ENCODE measurements around the gene CDH13. TPM values are rescaled to one million over a fixed set of nuclear protein-coding genes. Genes with fewer than 3 reads are reported as not detected.

CDH13 gene
- total RNA-seq, 2 experiments from 2014 or later = not detected

DNA sequence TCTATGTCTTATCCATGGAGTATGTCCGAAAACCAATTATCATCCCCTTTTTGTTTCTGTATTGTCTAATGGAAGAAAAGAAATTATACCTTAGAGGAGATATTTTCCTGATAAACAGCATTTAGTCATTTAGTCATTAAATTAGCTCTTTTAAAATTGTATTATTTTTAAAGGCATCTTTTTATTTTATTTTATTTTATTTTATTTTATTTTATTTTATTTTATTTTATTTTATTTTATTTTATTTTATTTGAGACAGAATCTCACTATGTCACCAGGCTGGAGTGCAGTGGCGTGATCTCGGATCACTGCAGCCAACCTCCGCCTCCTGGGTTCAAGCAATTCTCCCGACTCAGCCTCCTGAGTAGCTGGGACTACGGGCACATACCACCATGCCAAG lies 559.1 kb downstream of the CDH13 start:
- Histone ChIP-seq H3K9me3 (ENCODE audit: low read length) (no peaks in the 10 kb centered on the region), H3K4me1 (ENCODE audit: insufficient read depth, low read length, poor library complexity, severe bottlenecking) (no peaks in the 10 kb centered on the region), H3K4me3 (ENCODE audit: low read depth, low read length, poor library complexity, severe bottlenecking) (no peak overlapping the region), H3K9me2 (ENCODE audit: insufficient read depth, low read length) (no peaks in the 10 kb centered on the region), H4K20me1 (ENCODE audit: insufficient read depth, low read length) (no peaks in the 10 kb centered on the region), H2AFZ (ENCODE audit: low read length) (no peak overlapping the region), H3K27ac (ENCODE audit: low read depth, low read length, poor library complexity, severe bottlenecking) (no peak overlapping the region), H3K4me2 (ENCODE audit: low read length) (no peak overlapping the region), H3K79me2 (ENCODE audit: insufficient read depth, low read depth, low read length) (no peaks in the 10 kb centered on the region), H3K36me3 (ENCODE audit: insufficient read depth, low read length) (no peaks in the 10 kb centered on the region)
- CTCF ChIA-PET (ENCODE audit: unreplicated experiment) = no interaction called here
- TF ChIP-seq EZH2phosphoT487 (IDR thresholded peaks at IDR 0.05; ENCODE audit: borderline replicate concordance, low read depth, low read length) = no peak
- TF ChIP-seq, protein P1, sequence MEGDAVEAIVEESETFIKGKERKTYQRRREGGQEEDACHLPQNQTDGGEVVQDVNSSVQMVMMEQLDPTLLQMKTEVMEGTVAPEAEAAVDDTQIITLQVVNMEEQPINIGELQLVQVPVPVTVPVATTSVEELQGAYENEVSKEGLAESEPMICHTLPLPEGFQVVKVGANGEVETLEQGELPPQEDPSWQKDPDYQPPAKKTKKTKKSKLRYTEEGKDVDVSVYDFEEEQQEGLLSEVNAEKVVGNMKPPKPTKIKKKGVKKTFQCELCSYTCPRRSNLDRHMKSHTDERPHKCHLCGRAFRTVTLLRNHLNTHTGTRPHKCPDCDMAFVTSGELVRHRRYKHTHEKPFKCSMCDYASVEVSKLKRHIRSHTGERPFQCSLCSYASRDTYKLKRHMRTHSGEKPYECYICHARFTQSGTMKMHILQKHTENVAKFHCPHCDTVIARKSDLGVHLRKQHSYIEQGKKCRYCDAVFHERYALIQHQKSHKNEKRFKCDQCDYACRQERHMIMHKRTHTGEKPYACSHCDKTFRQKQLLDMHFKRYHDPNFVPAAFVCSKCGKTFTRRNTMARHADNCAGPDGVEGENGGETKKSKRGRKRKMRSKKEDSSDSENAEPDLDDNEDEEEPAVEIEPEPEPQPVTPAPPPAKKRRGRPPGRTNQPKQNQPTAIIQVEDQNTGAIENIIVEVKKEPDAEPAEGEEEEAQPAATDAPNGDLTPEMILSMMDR (conservative IDR thresholded peaks at IDR 0.05; ENCODE audit: low read length) = no peak
- POLR2A ChIA-PET = no interaction called here
- no peak for DNase-seq (ENCODE audit: low spot score)
- intact Hi-C loops (cut with micrococcal nuclease; ENCODE audit: unreplicated experiment) = no loop called here
- no TSS peak for BruUV-seq (replicated peaks)

DNA sequence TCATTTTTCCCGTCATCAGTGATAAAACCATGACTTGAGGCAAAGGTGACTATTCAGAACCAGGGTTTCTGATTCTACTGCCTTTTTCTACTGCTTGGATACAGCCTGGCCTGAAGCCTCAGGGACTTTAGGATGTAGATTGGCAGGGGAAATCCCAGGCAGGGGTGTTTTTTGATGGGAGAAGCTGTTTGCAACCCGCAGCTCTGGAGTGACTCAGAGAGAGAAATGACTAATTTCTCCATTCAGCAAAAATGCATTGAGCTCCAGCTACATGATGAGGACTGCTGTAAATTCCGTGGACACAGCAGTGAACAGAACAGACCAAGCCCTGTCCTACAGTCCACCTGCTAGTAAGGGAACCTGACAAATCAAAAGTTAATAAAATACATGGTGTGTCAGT lies 560.6 kb downstream of the CDH13 start:
- Histone ChIP-seq H3K27ac (ENCODE audit: low read depth, low read length, poor library complexity, severe bottlenecking) (no peak overlapping the region), H4K20me1 (ENCODE audit: insufficient read depth, low read length) (no peaks in the 10 kb centered on the region), H3K79me2 (ENCODE audit: insufficient read depth, low read depth, low read length) (no peaks in the 10 kb centered on the region), H3K9me2 (ENCODE audit: insufficient read depth, low read length) (no peaks in the 10 kb centered on the region), H3K4me2 (ENCODE audit: low read length) (no peak overlapping the region), H2AFZ (ENCODE audit: low read length) (no peak overlapping the region), H3K9me3 (ENCODE audit: low read length) (no peaks in the 10 kb centered on the region), H3K4me3 (ENCODE audit: low read depth, low read length, poor library complexity, severe bottlenecking) (no peak overlapping the region), H3K36me3 (ENCODE audit: insufficient read depth, low read length) (no peaks in the 10 kb centered on the region), H3K4me1 (ENCODE audit: insufficient read depth, low read length, poor library complexity, severe bottlenecking) (no peaks in the 10 kb centered on the region)
- intact Hi-C loops (cut with micrococcal nuclease; ENCODE audit: unreplicated experiment) = no loop called here
- BruUV-seq (replicated peaks) = no TSS peak
- CTCF ChIA-PET (ENCODE audit: unreplicated experiment) = no interaction called here
- TF ChIP-seq, protein P1 (conservative IDR thresholded peaks at IDR 0.05; ENCODE audit: low read length) = no peak
- no peak for TF ChIP-seq EZH2phosphoT487 (IDR thresholded peaks at IDR 0.05; ENCODE audit: borderline replicate concordance, low read depth, low read length)
- no peak for DNase-seq (ENCODE audit: low spot score)
- POLR2A ChIA-PET = interaction anchor here (0.6 kb wide), 1 partner anchor 28 kb away, joined by 3 read pairs; no protein-coding TSS in a partner anchor

DNA sequence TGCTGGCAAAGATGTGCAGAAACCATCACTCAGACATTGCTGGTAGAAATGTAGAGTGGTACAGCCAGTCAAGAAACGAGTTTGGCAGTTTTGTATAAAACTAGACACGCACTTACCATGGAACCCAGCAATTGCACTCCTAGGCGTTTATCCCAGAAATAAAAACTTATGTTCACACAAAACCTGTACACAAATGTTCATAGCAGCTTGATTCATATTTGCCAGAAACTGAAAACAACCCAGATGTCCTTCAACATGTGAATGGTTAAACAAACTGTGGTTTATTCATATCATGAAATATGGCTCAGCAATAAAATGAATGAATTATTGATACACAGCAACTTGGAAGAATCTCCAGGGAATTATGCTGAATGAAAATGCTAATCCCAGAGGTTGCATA lies 570.0 kb downstream of the CDH13 start:
- peaks cover 5% of the 10 kb centered on the region; the same call in 1 of the 2 replicates for H3K9me3 ChIP-seq (ENCODE audit: low read length)
- no peak for TF ChIP-seq EZH2phosphoT487 (IDR thresholded peaks at IDR 0.05; ENCODE audit: borderline replicate concordance, low read depth, low read length)
- TF ChIP-seq, protein P1 (conservative IDR thresholded peaks at IDR 0.05; ENCODE audit: low read length) = no peak
- no peaks in the 10 kb centered on the region for H3K4me1 ChIP-seq (ENCODE audit: insufficient read depth, low read length, poor library complexity, severe bottlenecking)
- no peak overlapping the region for H2AFZ ChIP-seq (ENCODE audit: low read length)
- H3K36me3 ChIP-seq (ENCODE audit: insufficient read depth, low read length) = no peaks in the 10 kb centered on the region
- intact Hi-C loops (cut with micrococcal nuclease; ENCODE audit: unreplicated experiment) = no loop called here
- BruUV-seq (replicated peaks) = no TSS peak
- DNase-seq (ENCODE audit: low spot score) = no peak
- no peak overlapping the region for H3K27ac ChIP-seq (ENCODE audit: low read depth, low read length, poor library complexity, severe bottlenecking)
- no peaks in the 10 kb centered on the region for H4K20me1 ChIP-seq (ENCODE audit: insufficient read depth, low read length)
- H3K9me2 ChIP-seq (ENCODE audit: insufficient read depth, low read length) = no peaks in the 10 kb centered on the region
- POLR2A ChIA-PET = no interaction called here
- H3K79me2 ChIP-seq (ENCODE audit: insufficient read depth, low read depth, low read length) = no peaks in the 10 kb centered on the region
- CTCF ChIA-PET (ENCODE audit: unreplicated experiment) = no interaction called here
- H3K4me2 ChIP-seq (ENCODE audit: low read length) = no peak overlapping the region
- H3K4me3 ChIP-seq (ENCODE audit: low read depth, low read length, poor library complexity, severe bottlenecking) = no peak overlapping the region

Measured in OCI-LY7 (cell line).